Measurements from ENCODE around the gene TMEM132C. TPM values are rescaled to one million over a fixed set of nuclear protein-coding genes. Genes with fewer than 3 reads are reported as not detected.

TMEM132C gene
- polyA plus RNA-seq, 2 donors = 0.43 to 0.65 TPM

- H3K27ac ChIP-seq (ENCODE audit: low read depth in 2 of 2, low read length in 1 of 2) = no peak overlapping the region
Observed at GRCh38 chr12:128388461-128389000, 121.6 kb downstream of the TMEM132C start.

GRCh38 chr12:128393346-128393745 lies 126.4 kb downstream of the TMEM132C start:
- 60 to 68% methylated on average over 3 of the region's 3 CpGs for whole genome bisulfite sequencing, 2 donors

More at GRCh38 chr12:128388461-128389000, 121.6 kb downstream of the TMEM132C start:
- no peaks in the 10 kb centered on the region for H3K27me3 ChIP-seq (ENCODE audit: control insufficient read depth in 1 of 2, insufficient read depth in 2 of 2, low read length in 2 of 2)
- no peak overlapping the region for H3K4me3 ChIP-seq (ENCODE audit: low read depth in 1 of 2, low read length in 2 of 2)
- H3K36me3 ChIP-seq (ENCODE audit: control insufficient read depth in 2 of 2, insufficient read depth in 2 of 2, low read length in 1 of 2) = no peaks in the 10 kb centered on the region
- 53 to 58% methylated on average over 14 of the region's 14 CpGs for WGBS, 2 donors
- peaks cover 4 to 5% of the 10 kb centered on the region in 2 donors for H3K9me3 ChIP-seq (ENCODE audit: control insufficient read depth in 2 of 2, insufficient read depth in 1 of 2, low read depth in 1 of 2, low read length in 1 of 2)
- H3K4me1 ChIP-seq (ENCODE audit: control insufficient read depth in 2 of 2, insufficient read depth in 2 of 2, low read length in 1 of 2) = no peaks in the 10 kb centered on the region

GRCh38 chr12:128394137-128394536 lies 127.2 kb downstream of the TMEM132C start:
- H3K27ac ChIP-seq (ENCODE audit: low read depth in 2 of 2, low read length in 1 of 2) = no peak overlapping the region
- H3K36me3 ChIP-seq (ENCODE audit: control insufficient read depth in 2 of 2, insufficient read depth in 2 of 2, low read length in 1 of 2) = no peaks in the 10 kb centered on the region
- no peaks in the 10 kb centered on the region for H3K4me1 ChIP-seq (ENCODE audit: control insufficient read depth in 2 of 2, insufficient read depth in 2 of 2, low read length in 1 of 2)
- H3K4me3 ChIP-seq (ENCODE audit: low read depth in 1 of 2, low read length in 2 of 2) = no peak overlapping the region
- H3K27me3 ChIP-seq (ENCODE audit: control insufficient read depth in 1 of 2, insufficient read depth in 2 of 2, low read length in 2 of 2) = no peaks in the 10 kb centered on the region
- 83 to 90% methylated on average over 2 of the region's 2 CpGs for WGBS, 2 donors
- H3K9me3 ChIP-seq (ENCODE audit: control insufficient read depth in 2 of 2, insufficient read depth in 1 of 2, low read depth in 1 of 2, low read length in 1 of 2) = peaks cover 0 to 7% of the 10 kb centered on the region in 2 donors

More at GRCh38 chr12:128393346-128393745, 126.4 kb downstream of the TMEM132C start:
- Histone ChIP-seq H3K9me3 (ENCODE audit: control insufficient read depth in 2 of 2, insufficient read depth in 1 of 2, low read depth in 1 of 2, low read length in 1 of 2) (peaks cover 0 to 7% of the 10 kb centered on the region in 2 donors), H3K27me3 (ENCODE audit: control insufficient read depth in 1 of 2, insufficient read depth in 2 of 2, low read length in 2 of 2) (no peaks in the 10 kb centered on the region), H3K27ac (ENCODE audit: low read depth in 2 of 2, low read length in 1 of 2) (no peak overlapping the region), H3K4me3 (ENCODE audit: low read depth in 1 of 2, low read length in 2 of 2) (no peak overlapping the region), H3K36me3 (ENCODE audit: control insufficient read depth in 2 of 2, insufficient read depth in 2 of 2, low read length in 1 of 2) (no peaks in the 10 kb centered on the region), H3K4me1 (ENCODE audit: control insufficient read depth in 2 of 2, insufficient read depth in 2 of 2, low read length in 1 of 2) (no peaks in the 10 kb centered on the region)

- Histone ChIP-seq H3K4me3 (ENCODE audit: low read depth in 1 of 2, low read length in 2 of 2) (no peak overlapping the region), H3K36me3 (ENCODE audit: control insufficient read depth in 2 of 2, insufficient read depth in 2 of 2, low read length in 1 of 2) (no peaks in the 10 kb centered on the region), H3K27me3 (ENCODE audit: control insufficient read depth in 1 of 2, insufficient read depth in 2 of 2, low read length in 2 of 2) (no peaks in the 10 kb centered on the region), H3K4me1 (ENCODE audit: control insufficient read depth in 2 of 2, insufficient read depth in 2 of 2, low read length in 1 of 2) (no peaks in the 10 kb centered on the region), H3K27ac (ENCODE audit: low read depth in 2 of 2, low read length in 1 of 2) (no peak overlapping the region), H3K9me3 (ENCODE audit: control insufficient read depth in 2 of 2, insufficient read depth in 1 of 2, low read depth in 1 of 2, low read length in 1 of 2) (peaks cover 0 to 3% of the 10 kb centered on the region in 2 donors)
- WGBS, 2 donors = 68 to 78% methylated on average over 1 of the region's 1 CpG
Observed at GRCh38 chr12:128399253-128399652, 132.3 kb downstream of the TMEM132C start.

GRCh38 chr12:128402486-128403243 lies 135.7 kb downstream of the TMEM132C start:
- Histone ChIP-seq H3K9me3 (ENCODE audit: control insufficient read depth in 2 of 2, insufficient read depth in 1 of 2, low read depth in 1 of 2, low read length in 1 of 2) (peaks cover 0 to 4% of the 10 kb centered on the region in 2 donors), H3K27me3 (ENCODE audit: control insufficient read depth in 1 of 2, insufficient read depth in 2 of 2, low read length in 2 of 2) (no peaks in the 10 kb centered on the region), H3K4me1 (ENCODE audit: control insufficient read depth in 2 of 2, insufficient read depth in 2 of 2, low read length in 1 of 2) (no peaks in the 10 kb centered on the region), H3K36me3 (ENCODE audit: control insufficient read depth in 2 of 2, insufficient read depth in 2 of 2, low read length in 1 of 2) (no peaks in the 10 kb centered on the region), H3K27ac (ENCODE audit: low read depth in 2 of 2, low read length in 1 of 2) (no peak overlapping the region), H3K4me3 (ENCODE audit: low read depth in 1 of 2, low read length in 2 of 2) (no peak overlapping the region)
- WGBS, 2 donors = 45 to 48% methylated on average over 16 of the region's 16 CpGs

- Histone ChIP-seq H3K36me3 (ENCODE audit: control insufficient read depth in 2 of 2, insufficient read depth in 2 of 2, low read length in 1 of 2) (no peaks in the 10 kb centered on the region), H3K9me3 (ENCODE audit: control insufficient read depth in 2 of 2, insufficient read depth in 1 of 2, low read depth in 1 of 2, low read length in 1 of 2) (peaks cover 0 to 4% of the 10 kb centered on the region in 2 donors), H3K27ac (ENCODE audit: low read depth in 2 of 2, low read length in 1 of 2) (no peak overlapping the region), H3K4me1 (ENCODE audit: control insufficient read depth in 2 of 2, insufficient read depth in 2 of 2, low read length in 1 of 2) (no peaks in the 10 kb centered on the region), H3K27me3 (ENCODE audit: control insufficient read depth in 1 of 2, insufficient read depth in 2 of 2, low read length in 2 of 2) (no peaks in the 10 kb centered on the region), H3K4me3 (ENCODE audit: low read depth in 1 of 2, low read length in 2 of 2) (no peak overlapping the region)
- WGBS, 2 donors = 47 to 49% methylated on average over 9 of the region's 9 CpGs
Observed at GRCh38 chr12:128408669-128409068, 141.7 kb downstream of the TMEM132C start.

- H3K27ac ChIP-seq (ENCODE audit: low read depth in 2 of 2, low read length in 1 of 2) = no peak overlapping the region
Observed at GRCh38 chr12:128415036-128415560, 148.1 kb downstream of the TMEM132C start.

GRCh38 chr12:128418944-128419343 lies 152.0 kb downstream of the TMEM132C start:
- no peak overlapping the region for H3K27ac ChIP-seq (ENCODE audit: low read depth in 2 of 2, low read length in 1 of 2)
- no peaks in the 10 kb centered on the region for H3K4me1 ChIP-seq (ENCODE audit: control insufficient read depth in 2 of 2, insufficient read depth in 2 of 2, low read length in 1 of 2)
- H3K36me3 ChIP-seq (ENCODE audit: control insufficient read depth in 2 of 2, insufficient read depth in 2 of 2, low read length in 1 of 2) = no peaks in the 10 kb centered on the region
- peaks cover 0 to 9% of the 10 kb centered on the region in 2 donors for H3K9me3 ChIP-seq (ENCODE audit: control insufficient read depth in 2 of 2, insufficient read depth in 1 of 2, low read depth in 1 of 2, low read length in 1 of 2)
- no peak overlapping the region for H3K4me3 ChIP-seq (ENCODE audit: low read depth in 1 of 2, low read length in 2 of 2)
- H3K27me3 ChIP-seq (ENCODE audit: control insufficient read depth in 1 of 2, insufficient read depth in 2 of 2, low read length in 2 of 2) = no peaks in the 10 kb centered on the region
- 64 to 69% methylated on average over 5 of the region's 5 CpGs for WGBS, 2 donors

More at GRCh38 chr12:128415036-128415560, 148.1 kb downstream of the TMEM132C start:
- whole genome bisulfite sequencing, 2 donors = 92% methylated on average over 27 of the region's 27 CpGs
- no peaks in the 10 kb centered on the region for H3K27me3 ChIP-seq (ENCODE audit: control insufficient read depth in 1 of 2, insufficient read depth in 2 of 2, low read length in 2 of 2)
- H3K9me3 ChIP-seq (ENCODE audit: control insufficient read depth in 2 of 2, insufficient read depth in 1 of 2, low read depth in 1 of 2, low read length in 1 of 2) = peaks cover 0 to 7% of the 10 kb centered on the region in 2 donors
- no peaks in the 10 kb centered on the region for H3K4me1 ChIP-seq (ENCODE audit: control insufficient read depth in 2 of 2, insufficient read depth in 2 of 2, low read length in 1 of 2)
- no peak overlapping the region for H3K4me3 ChIP-seq (ENCODE audit: low read depth in 1 of 2, low read length in 2 of 2)
- H3K36me3 ChIP-seq (ENCODE audit: control insufficient read depth in 2 of 2, insufficient read depth in 2 of 2, low read length in 1 of 2) = no peaks in the 10 kb centered on the region

- no peaks in the 10 kb centered on the region for H3K36me3 ChIP-seq (ENCODE audit: control insufficient read depth in 2 of 2, insufficient read depth in 2 of 2, low read length in 1 of 2)
- H3K9me3 ChIP-seq (ENCODE audit: control insufficient read depth in 2 of 2, insufficient read depth in 1 of 2, low read depth in 1 of 2, low read length in 1 of 2) = peaks cover 0 to 12% of the 10 kb centered on the region in 2 donors
- H3K27ac ChIP-seq (ENCODE audit: low read depth in 2 of 2, low read length in 1 of 2) = no peak overlapping the region
- 78 to 84% methylated on average over 2 of the region's 2 CpGs for WGBS, 2 donors
- H3K4me1 ChIP-seq (ENCODE audit: control insufficient read depth in 2 of 2, insufficient read depth in 2 of 2, low read length in 1 of 2) = no peaks in the 10 kb centered on the region
- H3K27me3 ChIP-seq (ENCODE audit: control insufficient read depth in 1 of 2, insufficient read depth in 2 of 2, low read length in 2 of 2) = no peaks in the 10 kb centered on the region
- H3K4me3 ChIP-seq (ENCODE audit: low read depth in 1 of 2, low read length in 2 of 2) = no peak overlapping the region
Observed at GRCh38 chr12:128420163-128420562, 153.2 kb downstream of the TMEM132C start.
